ENCODE results near the gene ARMC3.
"Not testable (repeated sequence)": the region's sequence is repeated elsewhere in the genome, so short reads cannot be mapped to it uniquely, and the experiment has no call there.

Gene ARMC3

GRCh38 chr10:22906767-22907166, 21.1 kb upstream of the ARMC3 start:
- Histone ChIP-seq H3K27me3 (no peaks in the 10 kb centered on the region), H3K9me3 (no peaks in the 10 kb centered on the region), H3K4me3 (ENCODE audit: low read depth, low read length) (no peak overlapping the region), H3K4me1 (peaks cover 4% of the 10 kb centered on the region), H3K36me3 (no peaks in the 10 kb centered on the region)
- DNase-seq, result no peak
- no peak for TF ChIP-seq CTCF (IDR thresholded peaks at IDR 0.05; ENCODE audit: low read depth, low read length)

GRCh38 chr10:22908837-22909236, 19.0 kb upstream of the ARMC3 start:
- H3K4me3 ChIP-seq (ENCODE audit: low read depth, low read length), result no peak overlapping the region
- no peaks in the 10 kb centered on the region for H3K9me3 ChIP-seq
- no peaks in the 10 kb centered on the region for H3K27me3 ChIP-seq
- no peak for DNase-seq
- H3K36me3 ChIP-seq, result no peaks in the 10 kb centered on the region
- H3K4me1 ChIP-seq, result peaks cover 8% of the 10 kb centered on the region
- TF ChIP-seq CTCF (IDR thresholded peaks at IDR 0.05; ENCODE audit: low read depth, low read length), result no peak

- not testable (repeated sequence) for H3K4me3 ChIP-seq (ENCODE audit: low read depth, low read length); H3K36me3 ChIP-seq; DNase-seq; H3K4me1 ChIP-seq; H3K27me3 ChIP-seq; H3K9me3 ChIP-seq
Measured at GRCh38 chr10:22909673-22910072, 18.2 kb upstream of the ARMC3 start.

GRCh38 chr10:22911067-22911466, 16.8 kb upstream of the ARMC3 start:
- no peak overlapping the region for H3K4me3 ChIP-seq (ENCODE audit: low read depth, low read length)
- no peaks in the 10 kb centered on the region for H3K27me3 ChIP-seq
- no peak for DNase-seq
- no peak for TF ChIP-seq CTCF (IDR thresholded peaks at IDR 0.05; ENCODE audit: low read depth, low read length)
- no peaks in the 10 kb centered on the region for H3K36me3 ChIP-seq
- H3K4me1 ChIP-seq, result peaks cover 8% of the 10 kb centered on the region
- H3K9me3 ChIP-seq, result no peaks in the 10 kb centered on the region

GRCh38 chr10:22911889-22912762, 15.7 kb upstream of the ARMC3 start:
- peaks cover 8% of the 10 kb centered on the region for H3K4me1 ChIP-seq
- peak; percentile 30; the same call in 1 of the 2 replicates for TF ChIP-seq CTCF (IDR thresholded peaks at IDR 0.05; ENCODE audit: low read depth, low read length)
- H3K9me3 ChIP-seq, result no peaks in the 10 kb centered on the region
- peak overlapping the region; percentile 1 for H3K4me3 ChIP-seq (ENCODE audit: low read depth, low read length)
- DNase-seq, result peak; percentile 77
- no peaks in the 10 kb centered on the region for H3K36me3 ChIP-seq
- no peaks in the 10 kb centered on the region for H3K27me3 ChIP-seq

- Histone ChIP-seq H3K9me3 (no peaks in the 10 kb centered on the region), H3K36me3 (no peaks in the 10 kb centered on the region), H3K27me3 (no peaks in the 10 kb centered on the region), H3K4me3 (ENCODE audit: low read depth, low read length) (peak overlapping the region; percentile 1), H3K4me1 (peaks cover 8% of the 10 kb centered on the region)
- TF ChIP-seq CTCF (IDR thresholded peaks at IDR 0.05; ENCODE audit: low read depth, low read length), result no peak
- no peak for DNase-seq
Measured at GRCh38 chr10:22912763-22913384, 15.0 kb upstream of the ARMC3 start.

All from BE2C (cell line).